GM12865 (cell line): ENCODE results near the gene REPIN1.
A peak's percentile ranks its signal among the peaks of the same experiment; 100 is the strongest.

Experiments used
- DNase-seq: peaks from one replicate; pipeline ENCODE4 v3.0.0; 2010; ENCODE audit warnings: low read depth
- H3K4me3 ChIP-seq: 2 replicates; pipeline ENCODE4 v1.5.1; 2011; ENCODE audit warnings: mild to moderate bottlenecking, low read depth, low read length, control low read depth
- CTCF ChIP-seq: IDR thresholded peaks from 2 replicates; pipeline ENCODE4 v1.5.1; 2011; ENCODE audit warnings: low read length, control low read depth, low read depth, inconsistent platforms; ENCODE audit not compliant: insufficient read depth; ENCODE audit errors: missing control alignments

REPIN1 gene

GRCh38 chr7:150324373-150324961, 44.2 kb upstream of the REPIN1 start:
- no peak for TF ChIP-seq CTCF
- DNase-seq = no peak
- peak overlapping the region; percentile 90 for H3K4me3 ChIP-seq

GRCh38 chr7:150325110-150325611, 43.5 kb upstream of the REPIN1 start:
- no peak overlapping the region for H3K4me3 ChIP-seq
- DNase-seq = no peak

GRCh38 chr7:150325901-150326300, 42.7 kb upstream of the REPIN1 start:
- TF ChIP-seq CTCF = no peak
- DNase-seq = no peak
- no peak overlapping the region for H3K4me3 ChIP-seq

More at GRCh38 chr7:150325110-150325611, 43.5 kb upstream of the REPIN1 start:
- no peak for TF ChIP-seq CTCF

GRCh38 chr7:150326657-150327268, 41.9 kb upstream of the REPIN1 start:
- no peak for DNase-seq
- no peak for TF ChIP-seq CTCF
- H3K4me3 ChIP-seq = no peak overlapping the region

GRCh38 chr7:150327308-150327707, 41.3 kb upstream of the REPIN1 start:
- H3K4me3 ChIP-seq = no peak overlapping the region
- TF ChIP-seq CTCF = no peak
- no peak for DNase-seq

GRCh38 chr7:150329331-150330120, 39.1 kb upstream of the REPIN1 start:
- DNase-seq = no peak
- TF ChIP-seq CTCF = no peak
- no peak overlapping the region for H3K4me3 ChIP-seq
